DOHH2 (cell line): ENCODE data around the gene IGFLR1.
"Not testable (repeated sequence)": the region's sequence is repeated elsewhere in the genome, so short reads cannot be mapped to it uniquely, and the experiment has no call there.

Source experiments
- H3F3A ChIP-seq: fragments of 200-600 bp; sonication (generic), shearing (Covaris generic); 2 replicates; pipeline ENCODE4 v1.6.0; 2016; ENCODE audit warnings: antibody characterized with exemption, mild to moderate bottlenecking; ENCODE audit not compliant: control insufficient read depth, insufficient read depth
- H3K27ac ChIP-seq: fragments of 200-600 bp; sonication (generic); 2 replicates; pipeline ENCODE4 v1.5.1; 2014; ENCODE audit warnings: low read depth, mild to moderate bottlenecking, low read length, moderate library complexity
- H3K27me3 ChIP-seq: fragments of 200-600 bp; sonication (generic); 2 replicates; pipeline ENCODE4 v1.6.1; 2014; ENCODE audit warnings: mild to moderate bottlenecking, low read length, mixed read lengths; ENCODE audit not compliant: control insufficient read depth
- H3K36me3 ChIP-seq: fragments of 200-600 bp; sonication (generic); 2 replicates; pipeline ENCODE4 v1.6.1; 2014; ENCODE audit warnings: mild to moderate bottlenecking, low read length, moderate library complexity, mixed read lengths; ENCODE audit not compliant: control insufficient read depth
- H3K4me1 ChIP-seq: fragments of 200-600 bp; sonication (generic); 2 replicates; pipeline ENCODE4 v1.6.1; 2014; ENCODE audit warnings: mild to moderate bottlenecking, low read length, mixed read lengths; ENCODE audit not compliant: control insufficient read depth
- H3K4me2 ChIP-seq: fragments of 200-600 bp; sonication (generic); 2 replicates; pipeline ENCODE4 v1.6.0; 2014; ENCODE audit warnings: mild to moderate bottlenecking, low read length, moderate library complexity
- H3K4me3 ChIP-seq: fragments of 200-600 bp; sonication (generic); 2 replicates; pipeline ENCODE4 v1.5.1; 2014; ENCODE audit warnings: mild to moderate bottlenecking, low read length, mixed read lengths
- H3K79me2 ChIP-seq: fragments of 200-600 bp; sonication (generic); 2 replicates; pipeline ENCODE4 v1.6.1; 2014; ENCODE audit warnings: mild to moderate bottlenecking, low read length, mixed read lengths; ENCODE audit not compliant: control insufficient read depth
- H3K9me2 ChIP-seq: fragments of 200-600 bp; sonication (generic); replicated peaks from 2 replicates; pipeline ENCODE4 v1.6.1; 2014; ENCODE audit warnings: mild to moderate bottlenecking, low read length, mixed read lengths; ENCODE audit not compliant: control insufficient read depth
- H3K9me3 ChIP-seq: fragments of 200-600 bp; sonication (generic); 2 replicates; pipeline ENCODE4 v1.6.1; 2014; ENCODE audit warnings: antibody characterized with exemption, low read length, mixed read lengths; ENCODE audit not compliant: control insufficient read depth, insufficient read depth
- H4K20me1 ChIP-seq: fragments of 200-600 bp; sonication (generic); 2 replicates; pipeline ENCODE4 v1.6.0; 2014; ENCODE audit warnings: low read depth, mild to moderate bottlenecking, antibody characterized with exemption, low read length, moderate library complexity; ENCODE audit not compliant: control insufficient read depth, insufficient read depth
- CTCF ChIP-seq: fragments of 200-600 bp; sonication (generic); IDR thresholded peaks from one replicate; pipeline ENCODE4 v1.5.1; 2014; ENCODE audit warnings: antibody characterized with exemption, mild to moderate bottlenecking, low read depth, low read length; ENCODE audit not compliant: poor library complexity, severe bottlenecking
- EZH2phosphoT487 ChIP-seq: fragments of 200-600 bp; sonication (generic); IDR thresholded peaks from 2 replicates; pipeline ENCODE4 v1.6.1; 2017; ENCODE audit warnings: borderline replicate concordance, mild to moderate bottlenecking, antibody characterized with exemption, low read length, moderate library complexity, mixed read lengths

IGFLR1 gene

GRCh38 chr19:35724560-35724959 lies 17.7 kb downstream of the IGFLR1 start:
- peaks cover 24% of the 10 kb centered on the region for H3K79me2 ChIP-seq
- H3K27ac ChIP-seq = no peak overlapping the region
- 0 out of 2 replicates have a peak, but pooled peaks cover 4% of the 10 kb centered on the region for H4K20me1 ChIP-seq
- no peaks in the 10 kb centered on the region for H3K9me2 ChIP-seq
- no peaks in the 10 kb centered on the region for H3F3A ChIP-seq
- peaks cover 90% of the 10 kb centered on the region for H3K36me3 ChIP-seq
- no peak for TF ChIP-seq CTCF
- TF ChIP-seq EZH2phosphoT487 = no peak
- no peaks in the 10 kb centered on the region for H3K27me3 ChIP-seq
- H3K4me2 ChIP-seq = no peak overlapping the region
- no peak overlapping the region for H3K4me3 ChIP-seq
- no peaks in the 10 kb centered on the region for H3K9me3 ChIP-seq
- peaks cover 3% of the 10 kb centered on the region for H3K4me1 ChIP-seq

GRCh38 chr19:35724132-35724531 lies 18.1 kb downstream of the IGFLR1 start:
- H3K27me3 ChIP-seq, H3K4me1 ChIP-seq, H3K9me2 ChIP-seq, H4K20me1 ChIP-seq, H3K4me2 ChIP-seq, H3K4me3 ChIP-seq, H3F3A ChIP-seq, H3K9me3 ChIP-seq, H3K27ac ChIP-seq: not testable (repeated sequence)
- Histone ChIP-seq H3K36me3 (peaks cover 89% of the 10 kb centered on the region), H3K79me2 (peaks cover 28% of the 10 kb centered on the region)

- peaks cover 8% of the 10 kb centered on the region; the same call in 1 of the 2 replicates for H4K20me1 ChIP-seq
- H3K36me3 ChIP-seq = peaks cover 84% of the 10 kb centered on the region
Measured at GRCh38 chr19:35723671-35724070, 18.6 kb downstream of the IGFLR1 start.

GRCh38 chr19:35722897-35723296 lies 19.4 kb downstream of the IGFLR1 start:
- Histone ChIP-seq H3K4me2 (no peak overlapping the region), H4K20me1 (peaks cover 10% of the 10 kb centered on the region; the same call in 1 of the 2 replicates), H3F3A (no peaks in the 10 kb centered on the region), H3K27me3 (no peaks in the 10 kb centered on the region), H3K4me3 (no peak overlapping the region), H3K79me2 (peaks cover 39% of the 10 kb centered on the region), H3K4me1 (peaks cover 11% of the 10 kb centered on the region), H3K27ac (no peak overlapping the region), H3K9me2 (no peaks in the 10 kb centered on the region), H3K36me3 (peaks cover 77% of the 10 kb centered on the region), H3K9me3 (no peaks in the 10 kb centered on the region)
- TF ChIP-seq EZH2phosphoT487 (no peak), CTCF (no peak)

More at GRCh38 chr19:35723671-35724070, 18.6 kb downstream of the IGFLR1 start:
- Histone ChIP-seq H3K27me3 (no peaks in the 10 kb centered on the region), H3K4me1 (peaks cover 11% of the 10 kb centered on the region), H3K9me3 (no peaks in the 10 kb centered on the region), H3K4me2 (no peak overlapping the region), H3K4me3 (no peak overlapping the region), H3K27ac (no peak overlapping the region), H3K79me2 (peaks cover 33% of the 10 kb centered on the region), H3K9me2 (no peaks in the 10 kb centered on the region), H3F3A (no peaks in the 10 kb centered on the region)
- TF ChIP-seq CTCF = no peak
- no peak for TF ChIP-seq EZH2phosphoT487
